Hepatocyte (in vitro differentiated cells): ENCODE measurements around the gene ADAMTSL1.

Experiments
- CTCF ChIP-seq: fragments of 200-600 bp; sonication (generic); IDR thresholded peaks from 2 replicates; pipeline ENCODE4 v1.5.1; 2016; ENCODE audit warnings: antibody characterized with exemption, mild to moderate bottlenecking; ENCODE audit not compliant: poor library complexity
- EZH2 ChIP-seq: fragments of 200-600 bp; sonication (generic); IDR thresholded peaks from 2 replicates; pipeline ENCODE4 v1.6.1; 2016; ENCODE audit warnings: antibody characterized with exemption, mild to moderate bottlenecking, borderline replicate concordance
- EZH2phosphoT487 ChIP-seq: fragments of 200-600 bp; sonication (generic); IDR thresholded peaks from one replicate; pipeline ENCODE4 v1.6.1; 2018; ENCODE audit warnings: antibody characterized with exemption, mild to moderate bottlenecking, low read depth, moderate library complexity; ENCODE audit not compliant: unreplicated experiment, severe bottlenecking

GRCh38 chr9:18682907-18683306 lies 209.0 kb downstream of the ADAMTSL1 start:
- TF ChIP-seq CTCF: no peak
- no peak for TF ChIP-seq EZH2
- TF ChIP-seq EZH2phosphoT487: no peak
